Astrocyte (in vitro differentiated cells and primary cell): ENCODE results near the gene CSNK1G2. TPM values are rescaled to one million over a fixed set of nuclear protein-coding genes. Genes with fewer than 3 reads are reported as not detected.

ENCODE experiments used
- DNase-seq: peaks from one replicate; pipeline ENCODE4 v3.0.0-alpha.2; 2010; ENCODE audit warnings: low read depth
- FAIRE-seq: peaks from 2 replicates; lab custom pipeline; 2011; peaks lifted over from hg19 to GRCh38; lab: Jason Lieb, UNC
- H2AFZ ChIP-seq: 2 replicates; pipeline ENCODE4 v1.6.0; 2012; ENCODE audit warnings: low read depth, low read length, inconsistent platforms
- H3K27ac ChIP-seq: 2 replicates; pipeline ENCODE4 v1.5.1; 2011; ENCODE audit warnings: low read depth, low read length, inconsistent platforms
- H3K27me3 ChIP-seq: 2 replicates; pipeline ENCODE4 v1.6.0; 2011; ENCODE audit warnings: low read length, inconsistent platforms; ENCODE audit not compliant: insufficient read depth
- H3K36me3 ChIP-seq: 2 replicates; pipeline ENCODE4 v1.5.1; 2011; ENCODE audit warnings: low read length, inconsistent platforms; ENCODE audit not compliant: insufficient read depth
- H3K4me1 ChIP-seq: 2 replicates; pipeline ENCODE4 v1.5.1; 2011; ENCODE audit warnings: low read length, inconsistent platforms; ENCODE audit not compliant: insufficient read depth
- H3K4me2 ChIP-seq: 2 replicates; pipeline ENCODE4 v1.6.0; 2012; ENCODE audit warnings: low read length, inconsistent platforms
- H3K4me3 ChIP-seq: 2 replicates; pipeline ENCODE4 v1.5.1; 2011; ENCODE audit warnings: low read depth, mild to moderate bottlenecking, low read length, inconsistent platforms; ENCODE audit not compliant: insufficient read depth
- H3K79me2 ChIP-seq: 2 replicates; pipeline ENCODE4 v1.6.0; 2012; ENCODE audit warnings: mild to moderate bottlenecking, low read length, inconsistent platforms; ENCODE audit not compliant: insufficient read depth
- H3K9ac ChIP-seq: 2 replicates; pipeline ENCODE4 v1.6.0; 2012; ENCODE audit warnings: mild to moderate bottlenecking, low read length, inconsistent platforms
- H3K9me3 ChIP-seq: 2 replicates; pipeline ENCODE4 v1.5.1; 2012; ENCODE audit warnings: low read depth, mild to moderate bottlenecking, low read length, inconsistent platforms; ENCODE audit not compliant: insufficient read depth
- H4K20me1 ChIP-seq: 2 replicates; pipeline ENCODE4 v1.6.0; 2012; ENCODE audit warnings: low read length, inconsistent platforms; ENCODE audit not compliant: insufficient read depth
- H3K27ac Mint-ChIP-seq: one replicate; pipeline ENCODE4 v1.8.0; 2021; ENCODE audit warnings: mild to moderate bottlenecking, mixed read lengths; ENCODE audit not compliant: unreplicated experiment
- H3K27me3 Mint-ChIP-seq: one replicate; pipeline ENCODE4 v1.8.0; 2021; ENCODE audit warnings: low read depth, mixed read lengths; ENCODE audit not compliant: unreplicated experiment
- H3K36me3 Mint-ChIP-seq: one replicate; pipeline ENCODE4 v1.8.0; 2021; ENCODE audit warnings: low read depth, mixed read lengths; ENCODE audit not compliant: unreplicated experiment
- H3K4me1 Mint-ChIP-seq: one replicate; pipeline ENCODE4 v1.8.0; 2021; ENCODE audit warnings: low read depth, mixed read lengths; ENCODE audit not compliant: unreplicated experiment
- H3K4me3 Mint-ChIP-seq: one replicate; pipeline ENCODE4 v1.8.0; 2021; ENCODE audit warnings: mild to moderate bottlenecking, moderate library complexity, mixed read lengths; ENCODE audit not compliant: unreplicated experiment
- H3K9me3 Mint-ChIP-seq: one replicate; pipeline ENCODE4 v1.8.0; 2021; ENCODE audit warnings: mild to moderate bottlenecking, mixed read lengths; ENCODE audit not compliant: unreplicated experiment
- CTCF ChIP-seq: IDR thresholded peaks from 2 replicates; pipeline ENCODE4 v1.5.1; 2011; ENCODE audit warnings: low read depth, mild to moderate bottlenecking, inconsistent platforms, low read length, moderate library complexity; ENCODE audit not compliant: insufficient read depth
- EZH2 ChIP-seq: IDR thresholded peaks from 2 replicates; pipeline ENCODE4 v1.6.1; 2012; ENCODE audit warnings: mild to moderate bottlenecking, low read length, inconsistent platforms; ENCODE audit not compliant: insufficient read depth
- total RNA-seq: library from RNA; stranded (reverse); gene quantifications from 2 replicates; pipeline ENCODE4 v1.2.1, GENCODE V29; 2021

The CSNK1G2 gene
- total RNA-seq, 1 donor from 2014 or later, result 64.1 TPM

- Histone ChIP-seq H3K4me3 (no peak overlapping the region), H3K27me3 (no peaks in the 10 kb centered on the region), H3K4me2 (no peak overlapping the region), H3K4me1 (no peaks in the 10 kb centered on the region), H3K27ac (no peak overlapping the region), H3K9me3 (no peaks in the 10 kb centered on the region), H4K20me1 (peaks cover 28% of the 10 kb centered on the region), H3K9ac (no peak overlapping the region), H2AFZ (no peak overlapping the region), H3K36me3 (peaks cover 6% of the 10 kb centered on the region), H3K79me2 (no peaks in the 10 kb centered on the region)
- Mint-ChIP-seq H3K27ac (no peak overlapping the region), H3K4me3 (no peak overlapping the region), H3K9me3 (peaks cover 10% of the 10 kb centered on the region), H3K36me3 (peaks cover 26% of the 10 kb centered on the region), H3K4me1 (no peaks in the 10 kb centered on the region), H3K27me3 (no peaks in the 10 kb centered on the region)
- DNase-seq (no peak), FAIRE-seq (no peak)
- no peak for TF ChIP-seq EZH2
These were observed 59.0 kb downstream of the CSNK1G2 start for GRCh38 chr19:1999856-2000515.

DNA sequence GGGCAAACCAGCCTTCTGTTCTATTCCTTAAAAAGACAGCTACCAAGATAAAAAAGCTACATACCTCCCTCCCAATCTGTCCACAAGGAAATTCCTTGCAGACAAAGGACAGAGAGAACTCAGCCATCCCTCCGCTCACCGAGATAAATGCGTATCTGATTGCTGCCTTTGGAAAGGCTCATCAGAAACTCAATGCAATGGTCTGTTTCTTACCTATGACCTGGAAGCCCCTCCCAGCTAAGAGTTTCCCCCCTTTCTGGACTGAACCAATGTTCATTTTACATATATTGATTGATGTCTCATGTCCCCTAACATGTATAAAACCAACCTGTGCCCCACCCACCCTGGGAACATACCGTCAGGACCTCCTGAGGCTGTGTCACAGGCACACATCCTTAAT, 62.9 kb downstream of the CSNK1G2 start:
- no peaks in the 10 kb centered on the region for H3K27me3 ChIP-seq
- peaks cover 50% of the 10 kb centered on the region for H4K20me1 ChIP-seq
- no peak overlapping the region for H3K4me3 ChIP-seq
- H3K4me1 ChIP-seq, result peaks cover 4% of the 10 kb centered on the region
- DNase-seq, result peak; percentile 30
- peaks cover 5% of the 10 kb centered on the region for H3K79me2 ChIP-seq
- TF ChIP-seq CTCF, result no peak
- no peak for TF ChIP-seq EZH2
- Mint-ChIP-seq H3K36me3 (peaks cover 11% of the 10 kb centered on the region), H3K9me3 (no peaks in the 10 kb centered on the region), H3K4me3 (no peak overlapping the region), H3K27me3 (no peaks in the 10 kb centered on the region), H3K4me1 (no peaks in the 10 kb centered on the region), H3K27ac (no peak overlapping the region)
- peaks cover 3% of the 10 kb centered on the region for H3K36me3 ChIP-seq
- H3K27ac ChIP-seq, result no peak overlapping the region
- H3K4me2 ChIP-seq, result no peak overlapping the region
- H3K9me3 ChIP-seq, result no peaks in the 10 kb centered on the region
- H3K9ac ChIP-seq, result no peak overlapping the region
- no peak for FAIRE-seq
- H2AFZ ChIP-seq, result no peak overlapping the region

DNA sequence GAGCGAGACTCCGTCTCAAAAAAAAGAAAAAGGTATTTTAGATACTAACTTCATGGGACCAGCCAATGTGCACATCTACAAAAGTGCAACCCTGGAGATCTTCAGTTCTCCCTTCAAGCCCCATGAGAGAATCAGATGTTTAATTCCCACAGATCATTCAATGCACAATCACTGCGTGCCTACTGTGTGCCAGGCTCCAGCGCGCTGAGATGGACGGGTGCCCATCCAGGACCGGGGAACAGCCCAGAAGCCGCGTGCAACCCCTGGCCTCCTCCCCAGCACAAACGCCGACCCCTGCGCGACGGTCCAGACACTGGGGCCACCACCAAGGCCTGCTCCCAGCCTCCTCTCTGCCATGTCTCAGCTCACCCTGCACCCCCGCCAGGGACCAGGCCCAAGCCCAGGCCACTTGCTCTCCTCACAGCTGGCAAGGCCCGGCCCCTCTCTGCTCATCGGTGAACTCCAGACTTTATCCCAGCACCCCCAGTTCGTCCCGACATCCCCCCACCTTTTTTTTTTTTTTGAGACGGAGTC, 69.2 kb downstream of the CSNK1G2 start:
- no peaks in the 10 kb centered on the region for H3K9me3 Mint-ChIP-seq
- H3K4me1 Mint-ChIP-seq, result no peaks in the 10 kb centered on the region
- no peak for TF ChIP-seq EZH2
- no peak for FAIRE-seq
- Histone ChIP-seq H3K79me2 (peaks cover 31% of the 10 kb centered on the region), H3K9ac (no peak overlapping the region), H3K36me3 (no peaks in the 10 kb centered on the region), H3K27me3 (no peaks in the 10 kb centered on the region), H3K4me3 (no peak overlapping the region), H3K4me1 (peaks cover 4% of the 10 kb centered on the region), H3K27ac (no peak overlapping the region), H4K20me1 (peaks cover 64% of the 10 kb centered on the region), H2AFZ (no peak overlapping the region), H3K4me2 (no peak overlapping the region), H3K9me3 (no peaks in the 10 kb centered on the region)
- H3K27ac Mint-ChIP-seq, result no peak overlapping the region
- no peaks in the 10 kb centered on the region for H3K27me3 Mint-ChIP-seq
- H3K36me3 Mint-ChIP-seq, result peaks cover 7% of the 10 kb centered on the region
- no peak for DNase-seq
- H3K4me3 Mint-ChIP-seq, result no peak overlapping the region
